HEK293 (cell line): Measurements from ENCODE around the gene VPS26C.

ENCODE experiments used
- BCL11B ChIP-seq: fragments of 450-650 bp; formaldehyde crosslinking; IDR thresholded peaks from 2 replicates; pipeline ENCODE4 v1.5.1; 2016; ENCODE audit warnings: low read depth, missing biosample characterization, missing genetic modification characterization
- FEZF1 ChIP-seq: fragments of 450-650 bp; formaldehyde crosslinking; IDR thresholded peaks from 2 replicates; pipeline ENCODE4 v1.5.1; 2016; ENCODE audit warnings: missing biosample characterization, missing genetic modification characterization
- SP2 ChIP-seq: fragments of 450-650 bp; formaldehyde crosslinking; IDR thresholded peaks from 2 replicates; pipeline ENCODE4 v1.5.1; 2016; ENCODE audit warnings: missing biosample characterization, missing genetic modification characterization
- TRIM28 ChIP-seq: IDR thresholded peaks from 2 replicates; pipeline ENCODE4 v1.6.1; 2011; ENCODE audit warnings: low read length, control low read depth, borderline replicate concordance
- WT1 ChIP-seq: fragments of 450-650 bp; formaldehyde crosslinking; IDR thresholded peaks from 2 replicates; pipeline ENCODE4 v1.5.1; 2016; ENCODE audit warnings: missing biosample characterization, missing genetic modification characterization
- ZBTB17 ChIP-seq: fragments of 450-650 bp; formaldehyde crosslinking; IDR thresholded peaks from 2 replicates; pipeline ENCODE4 v1.5.1; 2016; ENCODE audit warnings: missing biosample characterization, missing genetic modification characterization
- ZBTB8A ChIP-seq: fragments of 450-650 bp; formaldehyde crosslinking; IDR thresholded peaks from 2 replicates; pipeline ENCODE4 v1.5.1; 2016; ENCODE audit warnings: missing biosample characterization, missing genetic modification characterization
- ZFP69B ChIP-seq: fragments of 450-650 bp; formaldehyde crosslinking; IDR thresholded peaks from 2 replicates; pipeline ENCODE4 v1.5.1; 2016; ENCODE audit warnings: missing biosample characterization, missing genetic modification characterization
- ZNF366 ChIP-seq: fragments of 450-650 bp; formaldehyde crosslinking; conservative IDR thresholded peaks from 2 replicates; pipeline ENCODE4 v1.5.1; 2016; ENCODE audit warnings: missing biosample characterization, missing genetic modification characterization
- ZNF37A ChIP-seq: fragments of 450-650 bp; IDR thresholded peaks from 2 replicates; pipeline ENCODE4 v1.5.1; 2018; ENCODE audit warnings: missing biosample characterization, missing genetic modification characterization
- ZNF416 ChIP-seq: fragments of 450-650 bp; formaldehyde crosslinking; IDR thresholded peaks from 2 replicates; pipeline ENCODE4 v1.5.1; 2016; ENCODE audit warnings: missing biosample characterization, missing genetic modification characterization
- ZNF433 ChIP-seq: fragments of 450-650 bp; formaldehyde crosslinking; IDR thresholded peaks from 2 replicates; pipeline ENCODE4 v1.5.1; 2016; ENCODE audit warnings: missing biosample characterization, missing genetic modification characterization, low read depth
- ZNF48 ChIP-seq: fragments of 450-650 bp; formaldehyde crosslinking; IDR thresholded peaks from 2 replicates; pipeline ENCODE4 v1.5.1; 2016; ENCODE audit warnings: missing biosample characterization, missing genetic modification characterization
- ZNF514 ChIP-seq: fragments of 450-650 bp; formaldehyde crosslinking; IDR thresholded peaks from 2 replicates; pipeline ENCODE4 v1.5.1; 2016; ENCODE audit warnings: missing biosample characterization, missing genetic modification characterization
- ZNF600 ChIP-seq: fragments of 450-650 bp; formaldehyde crosslinking; IDR thresholded peaks from 2 replicates; pipeline ENCODE4 v1.5.1; 2016; ENCODE audit warnings: missing biosample characterization, missing genetic modification characterization
- ZNF777 ChIP-seq: fragments of 450-650 bp; formaldehyde crosslinking; IDR thresholded peaks from 2 replicates; pipeline ENCODE4 v1.5.1; 2017; ENCODE audit warnings: missing biosample characterization, missing genetic modification characterization, borderline replicate concordance
- TF ChIP-seq, protein P1 (sequence below): fragments of 450-650 bp; IDR thresholded peaks from 2 replicates; pipeline ENCODE4 v1.5.1; 2018; ENCODE audit warnings: missing biosample characterization, mild to moderate bottlenecking, missing genetic modification characterization
- TF ChIP-seq, protein P2 (sequence below): fragments of 450-650 bp; formaldehyde crosslinking; IDR thresholded peaks from 2 replicates; pipeline ENCODE4 v1.5.1; 2016; ENCODE audit warnings: missing biosample characterization, missing genetic modification characterization
- TF ChIP-seq, protein P3 (sequence below): fragments of 450-650 bp; formaldehyde crosslinking; IDR thresholded peaks from 2 replicates; pipeline ENCODE4 v1.5.1; 2016; ENCODE audit warnings: missing biosample characterization, missing genetic modification characterization, low read depth
- TF ChIP-seq, protein P4 (sequence below): fragments of 450-650 bp; formaldehyde crosslinking; IDR thresholded peaks from 2 replicates; pipeline ENCODE4 v1.5.1; 2017; ENCODE audit warnings: missing biosample characterization, missing genetic modification characterization
- TF ChIP-seq, protein P5 (sequence below): fragments of 450-650 bp; formaldehyde crosslinking; conservative IDR thresholded peaks from 2 replicates; pipeline ENCODE4 v1.5.1; 2016; ENCODE audit warnings: low read depth, missing biosample characterization, missing genetic modification characterization

VPS26C gene

DNA sequence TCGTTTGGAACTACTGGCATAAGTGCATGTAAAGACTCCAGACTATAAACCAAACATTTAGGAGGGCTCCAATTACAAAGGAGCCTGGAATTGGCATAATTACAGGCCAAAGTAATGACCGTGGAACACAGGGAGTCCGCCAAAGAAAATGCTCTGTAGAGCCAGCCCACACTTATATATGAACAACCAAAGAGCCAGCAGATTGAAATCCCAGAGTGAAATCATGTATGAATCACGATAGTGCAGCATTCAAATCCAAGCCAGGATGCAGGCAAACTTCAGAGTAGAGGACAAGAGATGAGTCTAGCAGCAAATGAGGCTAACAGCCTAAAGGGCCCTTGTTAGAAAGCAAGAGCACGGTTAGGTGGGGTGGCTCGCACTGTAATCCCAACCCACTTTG, 13.1 kb downstream of the VPS26C start (continued):
- TF ChIP-seq ZNF366 (tag by site-specific recombination) (no peak), ZNF600 (tag by site-specific recombination) (peak; percentile 83), ZNF416 (tag by site-specific recombination) (no peak), ZBTB17 (tag by site-specific recombination) (peak; percentile 76), TRIM28 (peak; percentile 87), FEZF1 (peak; percentile 93), ZNF514 (tag by site-specific recombination) (no peak), ZBTB8A (tag by site-specific recombination) (0 out of 2 replicates have a peak, but pooled peaks have one; percentile 17), BCL11B (tag by site-specific recombination) (no peak), ZNF777 (no peak), ZNF433 (tag by site-specific recombination) (no peak), ZNF48 (tag by site-specific recombination) (no peak), SP2 (no peak), WT1 (tag by site-specific recombination) (peak; percentile 55; the same call in 1 of the 2 replicates), ZNF37A (tag by site-specific recombination) (no peak), ZFP69B (tag by site-specific recombination) (no peak)
- TF ChIP-seq, protein P1, sequence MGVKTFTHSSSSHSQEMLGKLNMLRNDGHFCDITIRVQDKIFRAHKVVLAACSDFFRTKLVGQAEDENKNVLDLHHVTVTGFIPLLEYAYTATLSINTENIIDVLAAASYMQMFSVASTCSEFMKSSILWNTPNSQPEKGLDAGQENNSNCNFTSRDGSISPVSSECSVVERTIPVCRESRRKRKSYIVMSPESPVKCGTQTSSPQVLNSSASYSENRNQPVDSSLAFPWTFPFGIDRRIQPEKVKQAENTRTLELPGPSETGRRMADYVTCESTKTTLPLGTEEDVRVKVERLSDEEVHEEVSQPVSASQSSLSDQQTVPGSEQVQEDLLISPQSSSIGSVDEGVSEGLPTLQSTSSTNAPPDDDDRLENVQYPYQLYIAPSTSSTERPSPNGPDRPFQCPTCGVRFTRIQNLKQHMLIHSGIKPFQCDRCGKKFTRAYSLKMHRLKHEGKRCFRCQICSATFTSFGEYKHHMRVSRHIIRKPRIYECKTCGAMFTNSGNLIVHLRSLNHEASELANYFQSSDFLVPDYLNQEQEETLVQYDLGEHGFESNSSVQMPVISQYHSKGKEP (tag by site-specific recombination) = peak; percentile 45; the same call in 1 of the 2 replicates
- TF ChIP-seq, protein P2, sequence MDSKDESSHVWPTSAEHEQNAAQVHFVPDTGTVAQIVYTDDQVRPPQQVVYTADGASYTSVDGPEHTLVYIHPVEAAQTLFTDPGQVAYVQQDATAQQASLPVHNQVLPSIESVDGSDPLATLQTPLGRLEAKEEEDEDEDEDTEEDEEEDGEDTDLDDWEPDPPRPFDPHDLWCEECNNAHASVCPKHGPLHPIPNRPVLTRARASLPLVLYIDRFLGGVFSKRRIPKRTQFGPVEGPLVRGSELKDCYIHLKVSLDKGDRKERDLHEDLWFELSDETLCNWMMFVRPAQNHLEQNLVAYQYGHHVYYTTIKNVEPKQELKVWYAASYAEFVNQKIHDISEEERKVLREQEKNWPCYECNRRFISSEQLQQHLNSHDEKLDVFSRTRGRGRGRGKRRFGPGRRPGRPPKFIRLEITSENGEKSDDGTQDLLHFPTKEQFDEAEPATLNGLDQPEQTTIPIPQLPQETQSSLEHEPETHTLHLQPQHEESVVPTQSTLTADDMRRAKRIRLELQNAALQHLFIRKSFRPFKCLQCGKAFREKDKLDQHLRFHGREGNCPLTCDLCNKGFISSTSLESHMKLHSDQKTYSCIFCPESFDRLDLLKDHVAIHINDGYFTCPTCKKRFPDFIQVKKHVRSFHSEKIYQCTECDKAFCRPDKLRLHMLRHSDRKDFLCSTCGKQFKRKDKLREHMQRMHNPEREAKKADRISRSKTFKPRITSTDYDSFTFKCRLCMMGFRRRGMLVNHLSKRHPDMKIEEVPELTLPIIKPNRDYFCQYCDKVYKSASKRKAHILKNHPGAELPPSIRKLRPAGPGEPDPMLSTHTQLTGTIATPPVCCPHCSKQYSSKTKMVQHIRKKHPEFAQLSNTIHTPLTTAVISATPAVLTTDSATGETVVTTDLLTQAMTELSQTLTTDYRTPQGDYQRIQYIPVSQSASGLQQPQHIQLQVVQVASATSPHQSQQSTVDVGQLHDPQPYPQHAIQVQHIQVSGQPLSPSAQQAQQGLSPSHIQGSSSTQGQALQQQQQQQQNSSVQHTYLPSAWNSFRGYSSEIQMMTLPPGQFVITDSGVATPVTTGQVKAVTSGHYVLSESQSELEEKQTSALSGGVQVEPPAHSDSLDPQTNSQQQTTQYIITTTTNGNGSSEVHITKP (tag by site-specific recombination) = 0 out of 2 replicates have a peak, but pooled peaks have one; percentile 15
- TF ChIP-seq, protein P3, sequence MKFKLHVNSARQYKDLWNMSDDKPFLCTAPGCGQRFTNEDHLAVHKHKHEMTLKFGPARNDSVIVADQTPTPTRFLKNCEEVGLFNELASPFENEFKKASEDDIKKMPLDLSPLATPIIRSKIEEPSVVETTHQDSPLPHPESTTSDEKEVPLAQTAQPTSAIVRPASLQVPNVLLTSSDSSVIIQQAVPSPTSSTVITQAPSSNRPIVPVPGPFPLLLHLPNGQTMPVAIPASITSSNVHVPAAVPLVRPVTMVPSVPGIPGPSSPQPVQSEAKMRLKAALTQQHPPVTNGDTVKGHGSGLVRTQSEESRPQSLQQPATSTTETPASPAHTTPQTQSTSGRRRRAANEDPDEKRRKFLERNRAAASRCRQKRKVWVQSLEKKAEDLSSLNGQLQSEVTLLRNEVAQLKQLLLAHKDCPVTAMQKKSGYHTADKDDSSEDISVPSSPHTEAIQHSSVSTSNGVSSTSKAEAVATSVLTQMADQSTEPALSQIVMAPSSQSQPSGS (tag by site-specific recombination) = no peak
- TF ChIP-seq, protein P4, sequence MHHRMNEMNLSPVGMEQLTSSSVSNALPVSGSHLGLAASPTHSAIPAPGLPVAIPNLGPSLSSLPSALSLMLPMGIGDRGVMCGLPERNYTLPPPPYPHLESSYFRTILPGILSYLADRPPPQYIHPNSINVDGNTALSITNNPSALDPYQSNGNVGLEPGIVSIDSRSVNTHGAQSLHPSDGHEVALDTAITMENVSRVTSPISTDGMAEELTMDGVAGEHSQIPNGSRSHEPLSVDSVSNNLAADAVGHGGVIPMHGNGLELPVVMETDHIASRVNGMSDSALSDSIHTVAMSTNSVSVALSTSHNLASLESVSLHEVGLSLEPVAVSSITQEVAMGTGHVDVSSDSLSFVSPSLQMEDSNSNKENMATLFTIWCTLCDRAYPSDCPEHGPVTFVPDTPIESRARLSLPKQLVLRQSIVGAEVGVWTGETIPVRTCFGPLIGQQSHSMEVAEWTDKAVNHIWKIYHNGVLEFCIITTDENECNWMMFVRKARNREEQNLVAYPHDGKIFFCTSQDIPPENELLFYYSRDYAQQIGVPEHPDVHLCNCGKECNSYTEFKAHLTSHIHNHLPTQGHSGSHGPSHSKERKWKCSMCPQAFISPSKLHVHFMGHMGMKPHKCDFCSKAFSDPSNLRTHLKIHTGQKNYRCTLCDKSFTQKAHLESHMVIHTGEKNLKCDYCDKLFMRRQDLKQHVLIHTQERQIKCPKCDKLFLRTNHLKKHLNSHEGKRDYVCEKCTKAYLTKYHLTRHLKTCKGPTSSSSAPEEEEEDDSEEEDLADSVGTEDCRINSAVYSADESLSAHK = peak; percentile 46; the same call in 1 of the 2 replicates
- TF ChIP-seq, protein P5, sequence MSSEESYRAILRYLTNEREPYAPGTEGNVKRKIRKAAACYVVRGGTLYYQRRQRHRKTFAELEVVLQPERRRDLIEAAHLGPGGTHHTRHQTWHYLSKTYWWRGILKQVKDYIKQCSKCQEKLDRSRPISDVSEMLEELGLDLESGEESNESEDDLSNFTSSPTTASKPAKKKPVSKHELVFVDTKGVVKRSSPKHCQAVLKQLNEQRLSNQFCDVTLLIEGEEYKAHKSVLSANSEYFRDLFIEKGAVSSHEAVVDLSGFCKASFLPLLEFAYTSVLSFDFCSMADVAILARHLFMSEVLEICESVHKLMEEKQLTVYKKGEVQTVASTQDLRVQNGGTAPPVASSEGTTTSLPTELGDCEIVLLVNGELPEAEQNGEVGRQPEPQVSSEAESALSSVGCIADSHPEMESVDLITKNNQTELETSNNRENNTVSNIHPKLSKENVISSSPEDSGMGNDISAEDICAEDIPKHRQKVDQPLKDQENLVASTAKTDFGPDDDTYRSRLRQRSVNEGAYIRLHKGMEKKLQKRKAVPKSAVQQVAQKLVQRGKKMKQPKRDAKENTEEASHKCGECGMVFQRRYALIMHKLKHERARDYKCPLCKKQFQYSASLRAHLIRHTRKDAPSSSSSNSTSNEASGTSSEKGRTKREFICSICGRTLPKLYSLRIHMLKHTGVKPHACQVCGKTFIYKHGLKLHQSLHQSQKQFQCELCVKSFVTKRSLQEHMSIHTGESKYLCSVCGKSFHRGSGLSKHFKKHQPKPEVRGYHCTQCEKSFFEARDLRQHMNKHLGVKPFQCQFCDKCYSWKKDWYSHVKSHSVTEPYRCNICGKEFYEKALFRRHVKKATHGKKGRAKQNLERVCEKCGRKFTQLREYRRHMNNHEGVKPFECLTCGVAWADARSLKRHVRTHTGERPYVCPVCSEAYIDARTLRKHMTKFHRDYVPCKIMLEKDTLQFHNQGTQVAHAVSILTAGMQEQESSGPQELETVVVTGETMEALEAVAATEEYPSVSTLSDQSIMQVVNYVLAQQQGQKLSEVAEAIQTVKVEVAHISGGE (tag by site-specific recombination) = no peak
